Stimulated activated CD8-positive, alpha-beta memory T cell treated with anti-CD3 and anti-CD28 coated beads, Interleukin-15, amount 100 ng/mL, for 48 hours (primary cell): ENCODE measurements around the gene FOXI3.
"Not testable (repeated sequence)": the region's sequence is repeated elsewhere in the genome, so short reads cannot be mapped to it uniquely, and the experiment has no call there.

Source experiments
- DNase-seq, 2 donors: peaks; one replicate each; pipeline ENCODE4 v3.0.0-alpha.2; 2020; ENCODE audit warnings: low read depth in 2 of 2

The FOXI3 gene

DNA sequence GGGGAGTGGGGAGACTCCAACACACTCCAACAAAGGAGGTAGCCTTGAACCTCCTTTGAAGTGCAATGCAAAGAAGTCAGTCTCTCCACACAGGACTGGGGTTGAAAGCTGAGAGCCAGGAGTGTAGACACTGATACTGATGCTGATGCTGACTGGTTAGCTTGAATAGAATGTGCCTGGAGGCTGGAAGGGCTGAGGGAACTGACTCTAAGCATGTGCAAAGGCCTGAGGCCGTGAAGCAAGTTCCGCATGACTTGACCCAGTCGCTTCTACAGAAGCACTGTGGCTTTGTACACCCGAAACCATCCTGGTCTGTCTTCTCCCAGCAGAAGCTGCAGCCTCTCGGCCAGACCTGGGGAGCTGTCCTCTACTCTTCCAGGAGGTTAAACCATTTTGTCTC, 10.4 kb downstream of the FOXI3 start:
- DNase-seq = no peak

DNA sequence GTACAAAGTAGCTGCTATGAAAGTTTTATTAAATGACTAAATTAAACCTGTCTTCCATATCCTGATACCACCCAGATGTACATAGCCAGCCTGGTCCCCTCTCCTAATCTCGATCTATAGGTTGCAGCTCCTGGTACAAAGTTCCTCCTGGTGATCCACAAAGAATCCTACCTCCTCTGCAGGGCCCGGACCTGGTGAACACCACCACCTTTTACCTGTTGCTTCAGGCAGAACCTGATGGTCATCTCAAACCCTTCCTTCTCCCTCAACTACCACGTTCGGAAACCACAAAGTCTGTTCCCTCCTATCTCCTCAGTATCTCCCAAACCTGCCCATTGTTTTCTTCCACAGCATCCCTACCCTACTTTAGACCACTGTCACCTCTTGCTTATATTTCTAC, 15.5 kb downstream of the FOXI3 start:
- no peak for DNase-seq

DNA sequence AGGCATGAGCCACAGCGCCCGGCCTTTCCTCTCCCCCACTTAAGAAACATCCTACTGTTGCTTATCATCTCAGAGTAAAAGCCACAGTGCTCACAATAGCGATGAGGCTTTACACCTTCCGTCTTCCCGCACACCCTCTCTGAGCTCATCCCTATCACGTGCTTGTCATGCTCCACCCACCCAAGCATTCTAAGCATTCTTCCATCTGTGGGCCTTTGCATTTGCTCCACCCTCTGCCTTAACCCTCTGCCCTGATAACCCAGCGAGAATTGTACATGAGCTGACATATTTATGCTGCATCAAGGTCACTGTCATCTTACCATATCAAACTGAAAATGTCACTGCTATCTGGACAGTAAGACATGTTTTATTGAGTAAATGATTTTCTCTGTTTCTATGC, 22.6 kb downstream of the FOXI3 start:
- no peak for DNase-seq

DNA sequence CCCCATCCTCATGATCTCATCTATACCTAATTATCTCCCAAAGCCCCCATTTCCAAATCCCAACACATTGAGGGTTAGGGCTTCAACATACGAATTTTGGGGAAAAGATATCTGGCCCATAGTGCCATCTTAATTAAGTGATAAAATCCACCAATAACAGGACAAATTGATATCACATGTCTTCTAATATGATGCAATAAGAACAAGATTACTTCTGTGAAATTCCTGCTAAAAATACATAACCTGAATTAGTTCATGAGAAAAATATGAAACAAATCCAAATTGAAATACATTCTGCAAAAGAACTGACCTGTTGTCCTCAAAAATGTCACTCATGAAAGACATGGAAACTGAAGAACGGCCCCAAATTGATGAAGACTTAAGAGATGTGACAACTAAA, 28.8 kb downstream of the FOXI3 start:
- no peak for DNase-seq

DNA sequence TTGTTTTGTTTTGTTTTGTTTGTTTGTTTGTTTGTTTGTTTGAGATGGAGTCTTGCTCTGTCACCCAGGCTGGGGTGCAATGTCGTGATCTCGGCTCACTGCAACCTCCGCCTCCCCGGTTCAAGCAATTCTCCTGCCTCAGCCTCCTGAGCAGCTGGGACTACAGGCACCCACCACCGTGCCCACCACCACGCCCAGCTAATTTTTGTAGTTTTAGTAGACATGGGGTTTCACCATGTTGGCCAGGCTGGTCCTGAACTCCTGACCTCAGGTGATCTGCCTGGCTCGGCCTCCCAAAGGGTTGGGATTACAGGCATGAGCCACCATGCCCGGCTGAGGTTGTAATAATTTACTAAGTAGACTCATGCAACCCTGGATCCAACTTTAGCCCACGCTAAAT, 33.4 kb downstream of the FOXI3 start:
- not testable (repeated sequence) for DNase-seq

DNA sequence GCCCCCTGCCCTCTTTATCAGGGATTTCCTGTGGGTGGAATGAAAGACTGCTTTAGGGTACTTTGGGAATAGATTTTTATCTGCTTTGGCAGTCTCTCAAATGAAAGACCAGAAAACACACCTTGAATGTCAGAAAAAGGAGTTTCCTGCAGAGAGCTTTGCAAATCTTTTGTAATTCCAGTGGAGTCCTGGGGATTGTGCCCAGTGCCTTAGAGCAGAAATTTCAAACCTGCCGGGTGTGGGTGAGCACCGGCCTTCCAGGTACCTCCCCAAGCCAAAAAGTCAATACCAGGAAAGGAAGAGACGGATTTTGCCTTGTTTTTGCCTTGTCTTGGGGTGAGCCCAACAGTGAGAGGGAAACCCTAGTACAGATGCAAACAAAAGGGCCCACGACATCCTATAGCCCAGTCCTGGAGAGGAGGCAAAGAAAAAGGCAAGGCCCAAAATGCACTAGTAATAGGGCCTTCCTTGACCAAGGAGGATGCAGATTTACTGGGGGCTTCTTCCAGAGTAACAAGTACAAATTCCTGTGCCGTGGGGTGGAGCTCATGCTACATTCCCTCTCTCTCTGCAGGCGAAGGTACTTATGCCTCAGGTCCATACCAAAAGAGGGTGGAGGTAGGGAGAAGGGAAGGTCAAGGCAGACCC, 36.4 kb downstream of the FOXI3 start:
- DNase-seq = no peak

DNA sequence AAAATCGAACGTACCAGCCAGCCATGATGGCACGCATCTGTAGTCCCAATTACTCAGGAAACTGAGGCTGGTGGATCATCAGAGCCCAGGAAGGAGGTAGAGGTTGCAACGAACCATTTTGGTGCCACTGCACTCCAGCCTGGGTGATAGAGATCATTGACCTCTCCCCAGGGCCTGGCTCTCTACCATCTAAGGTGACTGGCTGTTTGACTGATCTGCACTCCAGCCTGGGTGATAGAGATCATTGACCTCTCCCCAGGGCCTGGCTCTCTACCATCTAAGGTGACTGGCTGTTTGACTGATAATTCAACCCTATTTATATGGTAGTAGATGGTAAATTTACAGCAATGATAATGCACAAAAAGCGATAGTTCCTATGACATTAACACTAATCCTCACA, 43.6 kb downstream of the FOXI3 start:
- not testable (repeated sequence) for DNase-seq

DNA sequence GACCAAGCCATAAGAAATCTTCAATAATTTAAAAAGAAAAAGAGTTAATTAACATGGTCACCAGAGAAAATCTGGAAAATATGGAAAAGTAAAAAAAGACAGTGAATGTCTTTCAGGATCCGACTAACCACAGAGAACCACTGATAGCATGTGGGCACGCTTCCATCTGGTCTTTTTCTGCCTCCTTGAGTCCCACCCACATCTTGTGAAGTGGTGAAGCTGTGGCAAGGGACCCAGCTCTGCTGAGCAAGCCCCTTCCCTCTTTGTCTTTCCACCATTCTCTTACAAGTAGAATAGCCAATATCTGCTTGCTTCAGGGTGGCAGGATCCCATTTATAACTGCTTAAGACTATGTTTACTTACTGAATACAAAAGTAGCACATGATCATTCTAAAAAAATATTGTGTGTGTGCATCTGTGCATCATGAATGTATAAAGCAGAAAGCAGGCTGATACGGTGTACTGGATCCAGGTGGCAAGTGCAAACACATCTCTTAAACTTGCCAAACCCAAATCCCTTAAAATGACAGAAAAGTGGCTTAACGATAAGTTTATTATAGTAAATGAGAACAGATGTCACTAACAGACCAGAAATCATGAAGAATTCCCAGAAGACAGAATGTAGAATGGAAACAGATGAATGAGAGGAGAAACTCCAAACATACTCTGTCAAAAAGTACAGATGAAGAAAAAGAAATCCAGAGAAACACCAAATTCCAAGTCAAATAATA, 52.3 kb downstream of the FOXI3 start:
- DNase-seq = no peak

DNA sequence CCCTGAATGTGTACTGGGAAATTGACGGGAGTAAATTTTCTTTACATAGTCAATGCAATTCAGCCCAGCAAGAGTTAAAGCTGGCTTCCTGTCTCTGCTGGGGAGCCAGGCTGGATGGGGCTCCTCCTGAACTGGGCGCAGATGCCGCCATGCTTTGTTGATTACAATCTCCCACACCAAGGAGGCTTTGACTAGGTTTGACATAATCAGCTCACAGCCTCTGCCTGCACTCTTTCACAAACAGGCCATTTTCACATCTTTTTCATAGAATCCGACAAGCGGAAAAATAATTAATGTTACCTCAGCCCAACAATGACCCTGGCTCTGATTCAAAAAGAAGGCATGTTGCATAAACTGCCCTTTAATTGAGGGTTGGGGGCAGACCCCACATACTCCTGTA, 54.3 kb downstream of the FOXI3 start:
- DNase-seq = no peak
